Measurements from ENCODE around the gene ZNF618.

GRCh38 chr9:114083666-114084065 is 207.6 kb downstream of the ZNF618 start:
- TF ChIP-seq JUND (IDR thresholded peaks at IDR 0.05) (no peak), CHD2 (IDR thresholded peaks at IDR 0.05; ENCODE audit: low read length, partially characterized antibody) (no peak), SMC3 (IDR thresholded peaks at IDR 0.05; ENCODE audit: low read depth, low read length) (no peak), USF1 (IDR thresholded peaks at IDR 0.05; ENCODE audit: borderline replicate concordance, low read depth) (no peak), CTCF (IDR thresholded peaks at IDR 0.05) (no peak), RCOR1 (IDR thresholded peaks at IDR 0.05; ENCODE audit: low read length) (no peak), FOXM1 (IDR thresholded peaks at IDR 0.05; ENCODE audit: low read depth) (no peak), SIN3A (IDR thresholded peaks at IDR 0.05; ENCODE audit: borderline replicate concordance, low read depth, low read length) (no peak), YY1 (IDR thresholded peaks at IDR 0.05; ENCODE audit: low read depth) (no peak), RAD21 (IDR thresholded peaks at IDR 0.05; ENCODE audit: low read length) (no peak), RFX5 (IDR thresholded peaks at IDR 0.05; ENCODE audit: low read length) (no peak), EP300 (IDR thresholded peaks at IDR 0.05; ENCODE audit: borderline replicate concordance in 1 of 2, low read depth in 1 of 2, low read length in 1 of 2) (no peak)
